ENCODE data around the gene KIF26B.

DNA sequence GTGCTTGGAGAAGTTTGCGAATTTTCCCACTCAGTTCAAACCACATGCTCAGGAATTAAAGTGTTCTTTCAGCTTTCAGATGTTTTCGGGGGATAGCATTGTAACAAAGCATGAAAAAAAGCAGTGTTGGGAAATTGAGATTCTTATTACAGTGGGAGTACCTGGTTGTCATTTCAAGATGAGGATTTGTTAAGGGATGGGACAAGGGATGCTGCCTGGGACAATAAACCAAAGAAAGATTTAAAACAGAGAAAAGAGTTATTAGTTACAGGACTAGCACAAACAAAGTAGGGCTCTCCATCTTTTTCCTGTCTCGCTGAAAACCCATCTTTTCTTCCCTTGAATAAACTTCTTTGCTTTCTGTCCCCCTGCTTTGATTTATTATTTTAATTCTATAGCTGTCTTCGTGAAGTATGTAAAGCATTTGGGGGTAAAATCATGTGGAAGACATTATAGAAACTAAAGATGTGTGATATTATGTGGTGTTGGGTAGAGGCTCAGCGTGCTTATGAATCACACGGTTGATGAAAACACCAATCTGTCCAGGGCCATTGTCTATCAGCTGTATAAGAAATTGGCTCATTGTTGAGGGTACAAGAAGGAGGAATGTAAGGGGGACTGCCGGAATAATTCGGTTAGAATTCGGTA, 277.6 kb downstream of the KIF26B start:
- TF ChIP-seq, protein P1, sequence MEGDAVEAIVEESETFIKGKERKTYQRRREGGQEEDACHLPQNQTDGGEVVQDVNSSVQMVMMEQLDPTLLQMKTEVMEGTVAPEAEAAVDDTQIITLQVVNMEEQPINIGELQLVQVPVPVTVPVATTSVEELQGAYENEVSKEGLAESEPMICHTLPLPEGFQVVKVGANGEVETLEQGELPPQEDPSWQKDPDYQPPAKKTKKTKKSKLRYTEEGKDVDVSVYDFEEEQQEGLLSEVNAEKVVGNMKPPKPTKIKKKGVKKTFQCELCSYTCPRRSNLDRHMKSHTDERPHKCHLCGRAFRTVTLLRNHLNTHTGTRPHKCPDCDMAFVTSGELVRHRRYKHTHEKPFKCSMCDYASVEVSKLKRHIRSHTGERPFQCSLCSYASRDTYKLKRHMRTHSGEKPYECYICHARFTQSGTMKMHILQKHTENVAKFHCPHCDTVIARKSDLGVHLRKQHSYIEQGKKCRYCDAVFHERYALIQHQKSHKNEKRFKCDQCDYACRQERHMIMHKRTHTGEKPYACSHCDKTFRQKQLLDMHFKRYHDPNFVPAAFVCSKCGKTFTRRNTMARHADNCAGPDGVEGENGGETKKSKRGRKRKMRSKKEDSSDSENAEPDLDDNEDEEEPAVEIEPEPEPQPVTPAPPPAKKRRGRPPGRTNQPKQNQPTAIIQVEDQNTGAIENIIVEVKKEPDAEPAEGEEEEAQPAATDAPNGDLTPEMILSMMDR (IDR thresholded peaks at IDR 0.05) = no peak
- TF ChIP-seq POLR2AphosphoS5 (IDR thresholded peaks at IDR 0.05) (no peak), EP300 (IDR thresholded peaks at IDR 0.05; ENCODE audit: low read depth) (no peak)

All from transverse colon (tissue), 4 donors.